Nephron (organoid): ENCODE measurements around the gene DUSP23.

Experiments
- H3K27ac Mint-ChIP-seq, 3 experiments: 2 replicates each; pipeline ENCODE4 v1.8.0; 2020; ENCODE audit warnings: mixed read lengths in 3 of 3, mild to moderate bottlenecking in 2 of 3, moderate library complexity in 1 of 3
- H3K27me3 Mint-ChIP-seq: 2 replicates; pipeline ENCODE4 v1.8.0; 2021; ENCODE audit warnings: low read depth, mild to moderate bottlenecking, moderate library complexity, mixed read lengths
- H3K36me3 Mint-ChIP-seq: 2 replicates; pipeline ENCODE4 v1.8.0; 2020; ENCODE audit warnings: low read depth, mixed read lengths
- H3K4me1 Mint-ChIP-seq: 2 replicates; pipeline ENCODE4 v1.8.0; 2020; ENCODE audit warnings: mixed read lengths
- H3K4me3 Mint-ChIP-seq, 3 experiments: 2 replicates each; pipeline ENCODE4 v1.8.0; 2020; ENCODE audit warnings: mild to moderate bottlenecking in 3 of 3, mixed read lengths in 3 of 3, moderate library complexity in 2 of 3
- H3K9me3 Mint-ChIP-seq: 2 replicates; pipeline ENCODE4 v1.8.0; 2020; ENCODE audit warnings: mixed read lengths
- TF ChIP-seq, protein P1 (sequence below), 3 experiments: fragments of 200-600 bp; sonication (generic); IDR thresholded peaks; one replicate each; pipeline ENCODE4 v1.5.0; 2021; ENCODE audit warnings: antibody characterized with exemption in 3 of 3; ENCODE audit not compliant: unreplicated experiment in 3 of 3

The DUSP23 gene

DNA sequence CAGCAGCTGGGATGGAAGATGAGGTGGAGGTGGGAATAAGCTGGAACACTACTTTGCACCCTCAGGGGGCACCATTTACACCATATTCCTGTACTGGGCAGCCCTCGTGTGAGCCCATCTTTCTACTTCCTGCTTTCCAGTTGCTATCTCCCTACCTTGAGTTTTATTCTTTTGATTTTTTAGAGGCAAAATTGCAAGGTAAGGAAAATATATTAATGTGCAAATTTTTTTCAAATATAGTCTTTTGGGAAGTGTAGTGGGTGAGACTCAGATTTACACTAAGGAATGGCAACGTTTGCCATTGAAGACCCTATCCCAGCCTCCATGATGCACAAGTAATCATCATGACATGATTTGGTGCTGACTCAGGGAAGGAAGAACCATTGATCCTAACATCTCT, 31.1 kb upstream of the DUSP23 start:
- no peak overlapping the region for H3K4me3 Mint-ChIP-seq
- H3K9me3 Mint-ChIP-seq = no peaks in the 10 kb centered on the region
- no peaks in the 10 kb centered on the region for H3K36me3 Mint-ChIP-seq
- H3K27ac Mint-ChIP-seq = no peak overlapping the region
- H3K27me3 Mint-ChIP-seq = peaks cover 4% of the 10 kb centered on the region
- no peaks in the 10 kb centered on the region for H3K4me1 Mint-ChIP-seq
- TF ChIP-seq, protein P1, sequence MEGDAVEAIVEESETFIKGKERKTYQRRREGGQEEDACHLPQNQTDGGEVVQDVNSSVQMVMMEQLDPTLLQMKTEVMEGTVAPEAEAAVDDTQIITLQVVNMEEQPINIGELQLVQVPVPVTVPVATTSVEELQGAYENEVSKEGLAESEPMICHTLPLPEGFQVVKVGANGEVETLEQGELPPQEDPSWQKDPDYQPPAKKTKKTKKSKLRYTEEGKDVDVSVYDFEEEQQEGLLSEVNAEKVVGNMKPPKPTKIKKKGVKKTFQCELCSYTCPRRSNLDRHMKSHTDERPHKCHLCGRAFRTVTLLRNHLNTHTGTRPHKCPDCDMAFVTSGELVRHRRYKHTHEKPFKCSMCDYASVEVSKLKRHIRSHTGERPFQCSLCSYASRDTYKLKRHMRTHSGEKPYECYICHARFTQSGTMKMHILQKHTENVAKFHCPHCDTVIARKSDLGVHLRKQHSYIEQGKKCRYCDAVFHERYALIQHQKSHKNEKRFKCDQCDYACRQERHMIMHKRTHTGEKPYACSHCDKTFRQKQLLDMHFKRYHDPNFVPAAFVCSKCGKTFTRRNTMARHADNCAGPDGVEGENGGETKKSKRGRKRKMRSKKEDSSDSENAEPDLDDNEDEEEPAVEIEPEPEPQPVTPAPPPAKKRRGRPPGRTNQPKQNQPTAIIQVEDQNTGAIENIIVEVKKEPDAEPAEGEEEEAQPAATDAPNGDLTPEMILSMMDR (IDR thresholded peaks at IDR 0.05; ENCODE audit: unreplicated experiment in 3 of 3) = no peak

DNA sequence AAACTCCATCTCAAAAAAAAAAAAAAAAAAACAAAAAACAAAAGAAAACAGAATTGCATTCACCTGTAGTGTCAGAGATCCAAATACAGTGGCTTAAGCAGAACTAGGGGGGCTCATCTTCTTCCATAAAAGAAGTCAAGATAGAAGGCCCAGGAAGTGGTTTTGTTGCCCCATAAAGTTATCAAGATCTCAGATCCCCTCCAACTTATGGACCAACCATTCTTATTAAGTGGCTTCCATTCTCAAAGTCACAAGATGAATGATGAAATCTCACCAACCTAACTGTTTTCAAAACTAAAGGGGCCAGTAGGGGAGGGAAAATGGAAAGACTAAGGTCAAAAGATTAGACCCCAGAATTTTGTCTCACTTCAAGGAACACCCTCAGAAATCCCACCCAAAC, 30.1 kb upstream of the DUSP23 start:
- H3K36me3 Mint-ChIP-seq = no peaks in the 10 kb centered on the region
- TF ChIP-seq, protein P1 (IDR thresholded peaks at IDR 0.05; ENCODE audit: unreplicated experiment in 3 of 3) = no peak
- H3K4me1 Mint-ChIP-seq = no peaks in the 10 kb centered on the region
- H3K27ac Mint-ChIP-seq = no peak overlapping the region
- H3K27me3 Mint-ChIP-seq = peaks cover 6% of the 10 kb centered on the region
- H3K4me3 Mint-ChIP-seq = no peak overlapping the region
- H3K9me3 Mint-ChIP-seq = no peaks in the 10 kb centered on the region

DNA sequence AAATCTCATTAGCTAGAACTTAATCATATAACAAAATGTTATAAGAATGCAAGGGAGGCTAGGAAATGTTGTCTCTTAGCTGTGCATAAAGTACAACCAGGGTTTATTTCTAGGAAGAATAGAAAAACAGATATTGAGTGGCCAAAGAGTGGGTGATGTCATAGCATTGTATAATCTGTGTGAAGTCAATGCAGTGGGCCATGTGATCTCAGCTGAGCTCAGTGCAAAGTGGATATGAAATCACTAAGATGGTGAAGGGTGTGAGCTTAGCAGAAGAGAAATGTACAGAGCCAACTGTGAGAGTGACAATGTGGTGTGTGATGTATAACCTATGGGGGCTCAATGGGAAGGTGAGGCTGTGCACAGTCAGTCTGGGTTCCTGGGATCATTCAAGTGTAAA, 29.7 kb upstream of the DUSP23 start:
- H3K9me3 Mint-ChIP-seq = no peaks in the 10 kb centered on the region
- H3K27ac Mint-ChIP-seq = no peak overlapping the region
- TF ChIP-seq, protein P1 (IDR thresholded peaks at IDR 0.05; ENCODE audit: unreplicated experiment in 3 of 3) = no peak
- H3K36me3 Mint-ChIP-seq = no peaks in the 10 kb centered on the region
- peaks cover 10% of the 10 kb centered on the region for H3K27me3 Mint-ChIP-seq
- H3K4me3 Mint-ChIP-seq = no peak overlapping the region
- H3K4me1 Mint-ChIP-seq = no peaks in the 10 kb centered on the region

DNA sequence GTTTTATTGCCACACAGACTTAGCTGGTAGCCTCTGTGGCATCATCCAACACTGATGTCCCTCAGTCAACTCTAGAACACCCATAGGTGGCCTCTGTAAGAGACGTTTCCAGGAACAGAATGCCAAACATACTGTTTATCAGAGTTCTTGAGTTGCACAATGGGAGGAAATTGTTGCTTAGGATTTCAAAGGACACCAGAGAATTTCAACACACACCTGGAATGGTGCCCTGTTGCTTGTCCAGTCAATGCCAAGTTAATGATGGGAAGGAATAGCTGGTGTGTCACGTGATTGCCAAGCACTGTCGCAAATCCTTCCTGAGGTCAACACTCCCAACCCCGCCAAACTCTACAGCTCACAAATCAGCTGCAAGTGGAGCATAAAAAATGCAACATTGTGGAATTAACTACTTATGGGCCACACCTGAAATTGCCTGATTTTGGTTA, 28.6 kb upstream of the DUSP23 start:
- no peaks in the 10 kb centered on the region for H3K36me3 Mint-ChIP-seq
- H3K9me3 Mint-ChIP-seq = no peaks in the 10 kb centered on the region
- TF ChIP-seq, protein P1 (IDR thresholded peaks at IDR 0.05; ENCODE audit: unreplicated experiment in 3 of 3) = no peak
- H3K27me3 Mint-ChIP-seq = peaks cover 6% of the 10 kb centered on the region
- no peaks in the 10 kb centered on the region for H3K4me1 Mint-ChIP-seq
- H3K27ac Mint-ChIP-seq = no peak overlapping the region
- no peak overlapping the region for H3K4me3 Mint-ChIP-seq

DNA sequence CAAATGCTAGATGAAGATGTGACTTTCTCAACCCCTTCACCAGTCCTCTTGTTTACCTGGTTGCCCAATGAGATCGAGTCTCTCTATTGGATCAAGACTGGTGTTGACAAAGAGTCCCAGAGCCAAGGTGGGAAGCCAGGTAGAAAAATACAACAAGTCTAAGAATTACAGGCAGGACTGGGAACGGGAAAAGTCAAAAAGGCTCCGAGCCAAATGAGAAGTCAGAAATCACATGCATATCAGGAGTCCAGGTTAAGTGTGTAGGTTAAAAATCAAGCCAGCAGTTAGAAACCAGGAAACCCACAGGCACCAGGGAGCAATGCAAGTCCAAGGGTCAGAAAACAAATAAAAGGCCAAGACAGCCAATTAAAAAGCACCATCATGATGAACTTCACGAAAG, 27.4 kb upstream of the DUSP23 start:
- peaks cover 6% of the 10 kb centered on the region for H3K27me3 Mint-ChIP-seq
- H3K27ac Mint-ChIP-seq = peak overlapping the region in 2 of 3 experiments; percentile 68 to 86
- H3K36me3 Mint-ChIP-seq = no peaks in the 10 kb centered on the region
- H3K4me1 Mint-ChIP-seq = no peaks in the 10 kb centered on the region
- no peaks in the 10 kb centered on the region for H3K9me3 Mint-ChIP-seq
- TF ChIP-seq, protein P1 (IDR thresholded peaks at IDR 0.05; ENCODE audit: unreplicated experiment in 3 of 3) = no peak
- H3K4me3 Mint-ChIP-seq = no peak overlapping the region

DNA sequence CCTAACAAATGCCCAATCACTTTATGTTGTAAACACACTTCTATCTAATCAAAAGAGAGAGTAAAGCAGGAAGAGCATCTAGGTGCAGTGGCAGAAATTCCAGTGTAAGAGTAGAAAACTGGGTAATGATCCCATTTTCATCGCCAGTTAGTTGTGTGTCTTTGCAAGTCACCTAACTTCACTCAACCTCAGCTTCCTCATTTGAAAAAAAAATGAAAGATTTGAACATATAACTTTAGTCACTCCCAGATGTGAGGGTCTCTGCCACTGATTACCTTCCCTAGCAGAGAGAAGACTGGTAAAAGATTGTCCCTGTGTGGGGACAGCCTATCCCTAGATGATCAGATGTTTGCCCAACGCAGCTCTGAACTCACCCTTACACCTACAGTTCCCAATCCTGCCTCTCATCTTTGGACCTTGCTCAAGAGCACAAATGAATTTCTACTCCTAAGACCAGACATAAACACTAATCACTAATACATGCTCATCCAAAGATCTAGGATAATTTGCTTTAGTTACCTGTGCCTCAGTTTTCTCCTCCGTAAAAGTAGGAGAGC, 25.2 kb upstream of the DUSP23 start:
- H3K9me3 Mint-ChIP-seq = no peaks in the 10 kb centered on the region
- no peak overlapping the region for H3K27ac Mint-ChIP-seq
- TF ChIP-seq, protein P1 (IDR thresholded peaks at IDR 0.05; ENCODE audit: unreplicated experiment in 3 of 3) = no peak
- H3K4me1 Mint-ChIP-seq = no peaks in the 10 kb centered on the region
- H3K36me3 Mint-ChIP-seq = no peaks in the 10 kb centered on the region
- peaks cover 6% of the 10 kb centered on the region for H3K27me3 Mint-ChIP-seq
- no peak overlapping the region for H3K4me3 Mint-ChIP-seq
